ENCODE measurements around the gene TMEM50B.
"Not testable (repeated sequence)": the region's sequence is repeated elsewhere in the genome, so short reads cannot be mapped to it uniquely, and the experiment has no call there.

Gene TMEM50B

DNA sequence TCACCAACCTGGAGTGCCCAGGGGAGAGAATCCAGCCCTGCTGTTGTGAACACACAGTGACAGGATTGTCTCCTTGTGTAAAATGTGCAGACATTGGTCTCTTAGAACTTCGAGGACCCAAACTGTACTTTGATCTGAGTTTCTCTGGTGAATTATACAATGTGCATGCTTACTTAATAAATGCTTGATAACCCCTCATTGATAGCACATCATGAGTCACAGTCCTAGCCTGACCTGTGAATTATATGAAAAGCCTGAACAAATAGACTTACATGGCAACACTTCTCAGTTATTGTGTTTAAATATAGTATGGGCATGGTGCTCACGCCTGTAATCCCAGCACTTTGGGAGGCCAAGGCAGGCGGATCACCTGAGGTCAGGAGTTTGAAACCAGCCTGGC, 53.9 kb downstream of the TMEM50B start:
- no peak for DNase-seq

GRCh38 chr21:33424214-33424613, 55.6 kb downstream of the TMEM50B start:
- no peak for DNase-seq

DNA sequence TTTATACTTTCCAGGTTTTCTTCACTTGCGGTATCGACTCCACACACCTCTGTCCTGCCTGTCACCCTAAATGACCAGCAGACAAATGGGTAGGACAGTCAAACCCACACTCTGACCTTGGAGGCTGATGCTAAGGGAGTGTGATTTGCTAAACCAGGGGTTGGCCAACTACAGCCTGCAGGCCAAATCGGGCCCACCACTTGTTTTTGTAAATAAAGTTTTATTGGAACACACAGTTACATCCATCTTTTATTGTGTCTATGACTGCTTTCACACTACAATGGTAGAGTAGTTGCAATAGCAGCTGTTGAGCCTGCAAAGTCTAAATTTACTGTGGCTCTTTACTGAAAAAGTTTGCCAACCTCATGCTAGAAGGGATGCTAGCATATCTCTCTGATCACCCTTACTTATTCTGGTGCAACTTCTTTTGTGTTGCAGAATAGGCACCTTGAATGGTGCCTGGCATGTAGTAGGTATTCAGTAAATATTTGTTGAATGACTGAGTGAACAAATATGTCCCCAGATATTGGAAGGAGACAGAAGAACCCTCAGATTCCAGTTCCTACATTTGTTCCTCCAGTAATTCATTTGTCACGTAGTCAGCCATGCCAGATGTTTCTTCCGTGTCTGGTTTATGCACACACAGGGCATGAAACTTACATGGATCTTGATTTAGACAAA, 57.9 kb downstream of the TMEM50B start:
- DNase-seq = no peak

GRCh38 chr21:33419538-33420123, 60.1 kb downstream of the TMEM50B start:
- DNase-seq = no peak

- no peak for DNase-seq
Observed at GRCh38 chr21:33418691-33419090, 61.1 kb downstream of the TMEM50B start.

DNA sequence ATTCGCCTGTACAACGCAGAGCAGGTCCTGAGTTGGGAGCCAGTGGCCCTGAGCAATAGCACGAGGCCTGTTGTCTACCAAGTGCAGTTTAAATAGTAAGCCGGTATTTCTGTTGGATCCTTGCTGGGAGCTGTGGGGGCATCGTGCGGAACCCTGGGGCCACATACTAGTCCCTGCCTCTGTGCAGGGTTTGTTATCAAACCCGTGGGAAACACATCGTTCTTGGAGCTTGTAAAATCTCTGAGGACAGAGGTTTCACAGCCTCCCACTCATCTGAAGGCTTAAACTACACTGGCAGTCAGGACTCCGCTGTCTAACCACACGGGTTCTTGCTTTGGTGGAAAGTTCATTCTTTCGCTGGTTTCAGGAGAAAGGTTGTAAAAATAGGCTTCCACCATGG, 64.8 kb downstream of the TMEM50B start:
- DNase-seq = no peak

DNA sequence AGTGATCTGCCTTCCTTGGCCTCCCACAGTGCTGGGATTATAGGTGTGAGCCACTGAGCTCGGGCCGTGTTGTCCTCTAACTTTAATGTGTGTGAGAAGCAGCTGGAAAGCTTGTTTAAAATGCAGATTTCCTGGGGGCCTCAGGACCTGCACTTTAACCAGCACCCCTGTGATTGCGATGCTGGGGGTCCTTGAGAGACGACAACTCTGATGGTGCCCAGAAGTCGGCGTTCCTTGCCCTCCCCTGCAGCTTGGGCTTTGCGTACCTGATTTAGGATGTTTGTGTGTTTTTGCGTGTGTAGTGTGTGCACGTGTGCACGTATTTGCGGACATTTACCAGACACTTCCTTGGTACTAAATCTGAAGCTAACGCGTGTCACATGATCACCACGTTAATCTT, 65.7 kb downstream of the TMEM50B start:
- DNase-seq = no peak

- DNase-seq = no peak
Observed at GRCh38 chr21:33412832-33413519, 66.8 kb downstream of the TMEM50B start.

GRCh38 chr21:33412439-33412831, 67.3 kb downstream of the TMEM50B start:
- not testable (repeated sequence) for DNase-seq

GRCh38 chr21:33411949-33412430, 67.8 kb downstream of the TMEM50B start:
- DNase-seq = no peak

DNA sequence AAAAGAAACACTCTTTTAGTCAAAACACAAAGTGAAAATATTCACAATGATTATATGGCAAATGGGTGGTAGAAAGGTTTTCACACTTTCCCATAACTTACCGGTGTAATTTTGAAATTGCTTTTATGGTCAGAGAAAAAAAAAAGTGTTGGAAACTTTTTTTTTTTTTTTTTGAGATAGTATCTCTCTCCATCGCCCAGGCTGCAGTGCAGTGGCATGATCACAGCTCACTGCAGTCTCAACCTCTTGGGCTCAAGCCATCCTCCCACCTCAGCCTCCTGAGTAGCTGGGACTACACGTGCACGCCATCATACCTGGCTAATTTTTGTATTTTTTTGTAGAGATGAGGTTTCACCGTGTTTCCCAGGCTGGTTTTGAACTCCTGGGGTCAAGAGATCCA, 73.3 kb downstream of the TMEM50B start:
- DNase-seq = no peak

GRCh38 chr21:33403786-33404585, 75.8 kb downstream of the TMEM50B start:
- peak; percentile 62 for DNase-seq

GRCh38 chr21:33403128-33403785, 76.5 kb downstream of the TMEM50B start, which contains the start of gene IFNGR2:
Gene IFNGR2 (plus strand): TSS chr21:33403413. CDS start chr21:33403544, 131 bp downstream.
- peak; percentile 73 for DNase-seq

DNA sequence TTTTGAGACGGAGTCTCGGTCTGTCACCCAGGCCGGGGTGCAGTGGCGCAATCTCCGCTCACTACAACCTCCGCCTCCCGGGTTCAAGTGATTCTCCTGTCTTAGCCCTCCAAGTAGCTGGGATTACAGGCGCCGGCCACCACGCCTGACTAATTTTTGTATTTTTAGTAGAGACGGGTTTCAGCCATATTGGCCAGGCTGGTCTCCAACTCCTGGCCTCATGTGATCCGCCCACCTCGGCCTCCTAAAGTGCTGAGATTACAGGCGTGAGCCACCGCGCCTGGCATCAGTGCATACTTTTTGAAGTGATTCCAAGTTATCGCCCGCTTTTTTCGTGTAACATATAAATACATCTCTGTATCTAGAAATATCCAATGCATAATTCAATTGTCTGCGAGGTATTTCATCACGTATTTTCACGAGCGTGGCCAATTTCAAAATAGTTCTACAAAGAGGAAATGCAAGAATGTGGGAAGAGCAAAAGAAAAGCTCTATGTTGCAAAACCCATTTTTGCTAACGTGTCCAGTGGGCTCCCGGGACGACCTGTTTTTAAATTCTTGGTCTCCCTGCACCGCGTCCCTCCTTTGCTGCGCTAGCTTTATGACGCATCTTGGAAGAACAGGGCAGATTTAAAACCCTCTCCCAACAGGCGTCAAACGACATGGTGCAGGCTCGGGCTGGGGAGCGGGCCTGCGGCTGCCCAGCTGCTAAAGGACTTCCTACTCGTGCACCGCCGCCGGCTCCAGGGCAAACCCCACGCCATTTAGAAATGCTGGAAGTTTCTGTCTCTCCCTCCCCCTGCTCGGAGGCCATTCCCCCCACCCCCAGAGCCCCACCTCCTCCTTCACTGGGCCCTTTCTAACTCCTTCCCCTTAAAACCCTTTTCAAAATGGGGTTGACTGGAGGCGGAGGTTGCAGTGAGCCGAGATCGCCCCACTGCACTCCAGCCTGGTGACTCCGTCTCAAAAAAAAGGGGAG, 77.5 kb downstream of the TMEM50B start:
- peak; percentile 47 for DNase-seq

GRCh38 chr21:33401630-33401992, 78.2 kb downstream of the TMEM50B start:
- no peak for DNase-seq
